Muscle of leg (tissue), 11 donors: ENCODE measurements around the gene ATP8B3. TPM values are rescaled to one million over a fixed set of nuclear protein-coding genes. Genes with fewer than 3 reads are reported as not detected.

Experiments
- DNase-seq: peaks from one replicate; pipeline ENCODE4 v3.0.0; 2013
- H3K27ac ChIP-seq: one replicate; pipeline ENCODE4 v1.5.1; 2013; ENCODE audit warnings: mild to moderate bottlenecking, low read length, control low read depth
- H3K27me3 ChIP-seq: one replicate; pipeline ENCODE4 v1.6.1; 2013; ENCODE audit warnings: low read length; ENCODE audit not compliant: control insufficient read depth, insufficient read depth
- H3K36me3 ChIP-seq: one replicate; pipeline ENCODE4 v1.6.1; 2013; ENCODE audit warnings: low read length; ENCODE audit not compliant: control insufficient read depth, insufficient read depth
- H3K4me1 ChIP-seq: one replicate; pipeline ENCODE4 v1.6.1; 2013; ENCODE audit warnings: low read length; ENCODE audit not compliant: control insufficient read depth, insufficient read depth
- H3K4me3 ChIP-seq: one replicate; pipeline ENCODE4 v1.5.1; 2013; ENCODE audit warnings: low read length, control low read depth
- H3K9me3 ChIP-seq: replicated peaks from 2 replicates; pipeline ENCODE4 v1.6.1; 2013; ENCODE audit warnings: low read depth, low read length; ENCODE audit not compliant: control insufficient read depth
- WGBS: methylation state at CpG from one replicate; pipeline ENCODE4 v1.1.5; 2013; ENCODE audit warnings: missing lambda C conversion rate; ENCODE audit not compliant: insufficient coverage; 5-methylcytosine and 5-hydroxymethylcytosine counted together
- polyA plus RNA-seq, 8 donors: library from polyadenylated mRNA; unstranded; fragments of 120-200 nt; gene quantifications; one replicate each; pipeline versions ENCODE4 v1.2.1 to v1.2.3, GENCODE V29; 2013; ENCODE audit warnings: inconsistent platforms in 1 of 8, low replicate concordance in 1 of 8; ENCODE audit not compliant: insufficient read length in 8 of 8, insufficient read depth in 1 of 8
- total RNA-seq: library from RNA; stranded (reverse); fragments of 120-200 nt; gene quantifications from one replicate; pipeline ENCODE4 v1.2.4, GENCODE V29; 2013

Gene ATP8B3
- total and polyA plus RNA-seq, 9 donors, result 0.35 to 1.2 (median 0.54) TPM

- Histone ChIP-seq H3K36me3 (no peaks in the 10 kb centered on the region), H3K4me1 (peaks cover 3% of the 10 kb centered on the region), H3K27me3 (peaks cover 86% of the 10 kb centered on the region), H3K9me3 (no peaks in the 10 kb centered on the region), H3K27ac (no peak overlapping the region), H3K4me3 (no peak overlapping the region)
- DNase-seq, result no peak
- 4% methylated on average over 12 of the region's 20 CpGs for WGBS
These were observed 55.8 kb downstream of the ATP8B3 start for GRCh38 chr19:1756264-1756663.

GRCh38 chr19:1755467-1756171, 56.5 kb downstream of the ATP8B3 start:
- Histone ChIP-seq H3K4me1 (peaks cover 3% of the 10 kb centered on the region), H3K9me3 (no peaks in the 10 kb centered on the region), H3K36me3 (no peaks in the 10 kb centered on the region), H3K27me3 (peaks cover 87% of the 10 kb centered on the region), H3K4me3 (no peak overlapping the region), H3K27ac (no peak overlapping the region)
- DNase-seq, result no peak
- WGBS, result under 1% methylated on average over 39 of the region's 43 CpGs

DNA sequence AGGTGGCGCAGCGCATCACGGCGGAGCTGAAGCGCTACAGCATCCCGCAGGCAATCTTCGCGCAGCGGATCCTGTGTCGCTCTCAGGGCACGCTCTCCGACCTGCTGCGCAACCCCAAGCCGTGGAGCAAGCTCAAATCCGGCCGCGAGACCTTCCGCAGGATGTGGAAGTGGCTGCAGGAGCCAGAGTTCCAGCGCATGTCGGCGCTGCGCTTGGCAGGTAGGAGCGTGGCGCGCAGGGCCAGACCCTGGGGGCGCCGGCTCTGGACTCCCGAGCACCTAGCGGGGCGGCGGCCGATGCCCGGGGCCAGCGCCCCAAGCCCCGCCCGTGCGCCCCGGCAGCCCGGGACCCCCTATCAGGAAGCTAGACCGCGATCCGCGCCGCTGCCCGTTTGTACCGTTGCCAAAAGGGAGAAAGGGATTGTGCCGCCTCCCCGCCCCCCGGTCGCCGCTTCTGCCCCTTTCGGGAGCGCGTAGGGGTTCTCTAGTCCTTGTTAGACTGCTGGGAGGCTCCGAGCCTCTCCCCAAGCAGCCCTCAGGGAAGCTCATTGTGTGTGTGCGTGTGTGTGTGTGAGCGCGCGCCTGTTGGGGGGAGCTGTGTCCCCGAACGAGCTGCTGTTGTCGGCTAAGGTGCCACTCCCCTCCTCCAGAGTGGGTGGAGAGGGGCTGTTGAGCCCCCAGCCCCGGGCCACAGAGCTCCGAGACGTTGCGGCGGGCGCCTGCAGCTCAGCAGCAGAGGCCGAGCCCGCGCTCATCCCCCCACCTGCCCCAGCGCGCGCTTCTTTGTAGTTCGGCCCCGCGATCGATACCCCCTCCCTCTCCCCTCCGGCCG, 57.2 kb downstream of the ATP8B3 start:
- DNase-seq, result no peak
- Histone ChIP-seq H3K36me3 (no peaks in the 10 kb centered on the region), H3K4me3 (no peak overlapping the region), H3K4me1 (peaks cover 6% of the 10 kb centered on the region), H3K27me3 (peaks cover 87% of the 10 kb centered on the region), H3K27ac (no peak overlapping the region), H3K9me3 (no peaks in the 10 kb centered on the region)
- WGBS, result under 1% methylated on average over 75 of the region's 80 CpGs

DNA sequence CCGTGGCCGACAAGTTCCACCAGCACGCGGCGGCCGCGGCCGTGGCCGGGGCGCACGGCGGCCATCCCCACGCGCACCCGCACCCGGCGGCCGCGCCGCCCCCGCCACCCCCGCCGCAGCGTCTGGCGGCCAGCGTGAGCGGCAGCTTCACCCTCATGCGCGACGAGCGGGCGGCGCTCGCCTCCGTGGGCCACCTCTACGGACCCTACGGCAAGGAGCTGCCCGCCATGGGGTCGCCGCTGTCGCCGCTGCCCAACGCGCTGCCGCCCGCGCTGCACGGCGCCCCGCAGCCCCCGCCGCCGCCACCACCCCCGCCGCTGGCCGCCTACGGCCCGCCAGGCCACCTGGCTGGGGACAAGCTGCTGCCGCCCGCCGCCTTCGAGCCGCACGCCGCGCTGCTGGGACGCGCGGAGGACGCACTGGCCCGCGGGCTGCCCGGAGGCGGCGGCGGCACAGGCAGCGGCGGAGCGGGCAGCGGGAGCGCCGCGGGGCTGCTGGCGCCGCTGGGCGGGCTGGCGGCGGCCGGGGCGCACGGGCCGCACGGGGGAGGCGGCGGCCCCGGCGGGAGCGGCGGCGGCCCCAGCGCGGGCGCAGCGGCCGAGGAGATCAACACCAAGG, 57.9 kb downstream of the ATP8B3 start:
- peaks cover 9% of the 10 kb centered on the region for H3K4me1 ChIP-seq
- H3K27me3 ChIP-seq, result peaks cover 87% of the 10 kb centered on the region
- no peak for DNase-seq
- H3K27ac ChIP-seq, result no peak overlapping the region
- no peaks in the 10 kb centered on the region for H3K9me3 ChIP-seq
- H3K4me3 ChIP-seq, result no peak overlapping the region
- no peaks in the 10 kb centered on the region for H3K36me3 ChIP-seq
- WGBS, result under 1% methylated on average over 105 of the region's 105 CpGs

GRCh38 chr19:1752757-1753728, 59.0 kb downstream of the ATP8B3 start, which contains the start of gene ONECUT3:
Gene ONECUT3 (plus strand): TSS chr19:1753506. CDS start chr19:1753663, 157 bp downstream.
- peaks cover 12% of the 10 kb centered on the region for H3K4me1 ChIP-seq
- 1% methylated on average over 65 of the region's 77 CpGs for WGBS
- H3K36me3 ChIP-seq, result no peaks in the 10 kb centered on the region
- peaks cover 88% of the 10 kb centered on the region for H3K27me3 ChIP-seq
- H3K4me3 ChIP-seq, result no peak within 1 kb of the TSS
- no peak for DNase-seq
- no peak within 1 kb of the TSS for H3K27ac ChIP-seq
- no peaks in the 10 kb centered on the region for H3K9me3 ChIP-seq

DNA sequence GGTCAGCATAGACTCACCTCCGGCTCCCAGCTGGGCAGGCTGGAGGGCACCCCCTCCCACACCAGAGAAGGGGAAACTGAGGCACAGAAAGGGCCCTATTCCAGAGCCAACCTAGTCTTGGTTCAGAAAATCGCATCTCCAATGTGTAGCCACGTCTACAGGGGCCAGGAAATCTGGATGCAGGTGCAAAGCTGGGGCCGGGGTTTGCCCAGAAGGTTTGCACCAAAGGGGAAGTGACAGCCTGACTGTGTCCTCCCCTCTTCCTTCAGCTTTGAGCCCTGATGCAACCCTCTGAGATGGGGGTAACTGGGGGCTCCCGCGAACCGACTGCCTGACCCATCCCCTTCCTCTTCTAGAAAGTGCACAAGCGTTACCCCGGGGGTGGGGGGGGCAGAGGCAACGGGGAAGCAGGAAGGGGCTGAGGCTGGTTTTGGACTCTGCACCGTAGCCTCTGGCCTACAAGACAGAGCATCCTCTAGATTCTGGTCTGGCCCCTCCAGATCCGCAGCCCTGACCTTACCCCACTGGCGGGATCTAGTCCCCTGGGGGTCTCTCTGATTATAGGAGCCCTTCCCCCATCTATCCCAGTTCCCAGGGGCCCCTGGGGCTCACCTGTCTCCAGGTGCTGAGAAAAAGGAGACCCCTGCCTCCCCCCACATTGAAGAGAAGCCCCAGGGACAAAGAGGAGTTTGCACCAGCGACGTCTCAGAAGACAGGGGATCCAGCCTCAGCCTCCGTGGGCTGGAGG, 59.9 kb downstream of the ATP8B3 start:
- Histone ChIP-seq H3K36me3 (no peaks in the 10 kb centered on the region), H3K27ac (no peak overlapping the region), H3K4me3 (no peak overlapping the region), H3K27me3 (peaks cover 88% of the 10 kb centered on the region), H3K9me3 (no peaks in the 10 kb centered on the region), H3K4me1 (peaks cover 12% of the 10 kb centered on the region)
- DNase-seq, result no peak
- 0% methylated on average over 9 of the region's 16 CpGs for WGBS

- H3K27ac ChIP-seq, result no peak overlapping the region
- H3K27me3 ChIP-seq, result peaks cover 88% of the 10 kb centered on the region
- H3K4me3 ChIP-seq, result no peak overlapping the region
- no peaks in the 10 kb centered on the region for H3K9me3 ChIP-seq
- H3K4me1 ChIP-seq, result peaks cover 12% of the 10 kb centered on the region
- DNase-seq, result no peak
- 17% methylated on average over 2 of the region's 16 CpGs for WGBS
- H3K36me3 ChIP-seq, result no peaks in the 10 kb centered on the region
These were observed 60.6 kb downstream of the ATP8B3 start for GRCh38 chr19:1751367-1752008.

GRCh38 chr19:1750343-1751021, 61.6 kb downstream of the ATP8B3 start:
- no peak overlapping the region for H3K4me3 ChIP-seq
- DNase-seq, result no peak
- H3K4me1 ChIP-seq, result peaks cover 12% of the 10 kb centered on the region
- no peaks in the 10 kb centered on the region for H3K36me3 ChIP-seq
- peaks cover 85% of the 10 kb centered on the region for H3K27me3 ChIP-seq
- H3K9me3 ChIP-seq, result no peaks in the 10 kb centered on the region
- WGBS, result 0% methylated on average over 2 of the region's 14 CpGs
- no peak overlapping the region for H3K27ac ChIP-seq
